ENCODE measurements around the gene AHCYL2.

The AHCYL2 gene

GRCh38 chr7:129354428-129355157 lies 129.8 kb downstream of the AHCYL2 start:
- Histone ChIP-seq H4K20me1 (ENCODE audit: insufficient read depth, low read length, poor library complexity, severe bottlenecking) (no peaks in the 10 kb centered on the region), H3K4me1 (ENCODE audit: insufficient read depth, low read length, poor library complexity, severe bottlenecking) (no peaks in the 10 kb centered on the region), H2AFZ (ENCODE audit: low read length) (no peak overlapping the region), H3K4me3 (ENCODE audit: low read length, poor library complexity, severe bottlenecking) (no peak overlapping the region), H3F3A (ENCODE audit: low read depth) (no peaks in the 10 kb centered on the region), H3K4me2 (ENCODE audit: low read depth, low read length, poor library complexity, severe bottlenecking) (no peak overlapping the region), H3K36me3 (ENCODE audit: insufficient read depth, low read length) (no peaks in the 10 kb centered on the region), H3K9ac (ENCODE audit: low read depth, low read length, poor library complexity, severe bottlenecking) (no peak overlapping the region), H3K9me3 (ENCODE audit: insufficient read depth, low read depth, low read length) (no peaks in the 10 kb centered on the region), H3K9me2 (replicated peaks; ENCODE audit: low read depth, low read length) (no peaks in the 10 kb centered on the region), H3K79me2 (ENCODE audit: insufficient read depth, low read length) (no peaks in the 10 kb centered on the region), H3K27me3 (ENCODE audit: insufficient read depth, low read length, poor library complexity, severe bottlenecking) (no peaks in the 10 kb centered on the region)
- no peak for TF ChIP-seq CTCF (conservative IDR thresholded peaks at IDR 0.05; ENCODE audit: low read length)
- TF ChIP-seq EZH2phosphoT487 (IDR thresholded peaks at IDR 0.05; ENCODE audit: borderline replicate concordance) = no peak

GRCh38 chr7:129356176-129356575 lies 131.3 kb downstream of the AHCYL2 start:
- Histone ChIP-seq H4K20me1 (ENCODE audit: insufficient read depth, low read length, poor library complexity, severe bottlenecking) (no peaks in the 10 kb centered on the region), H3K9ac (ENCODE audit: low read depth, low read length, poor library complexity, severe bottlenecking) (no peak overlapping the region), H3K9me3 (ENCODE audit: insufficient read depth, low read depth, low read length) (no peaks in the 10 kb centered on the region), H3K4me3 (ENCODE audit: low read length, poor library complexity, severe bottlenecking) (no peak overlapping the region), H3K36me3 (ENCODE audit: insufficient read depth, low read length) (no peaks in the 10 kb centered on the region), H3F3A (ENCODE audit: low read depth) (no peaks in the 10 kb centered on the region), H3K4me2 (ENCODE audit: low read depth, low read length, poor library complexity, severe bottlenecking) (no peak overlapping the region), H3K9me2 (replicated peaks; ENCODE audit: low read depth, low read length) (no peaks in the 10 kb centered on the region), H2AFZ (ENCODE audit: low read length) (no peak overlapping the region), H3K79me2 (ENCODE audit: insufficient read depth, low read length) (no peaks in the 10 kb centered on the region), H3K4me1 (ENCODE audit: insufficient read depth, low read length, poor library complexity, severe bottlenecking) (no peaks in the 10 kb centered on the region), H3K27me3 (ENCODE audit: insufficient read depth, low read length, poor library complexity, severe bottlenecking) (no peaks in the 10 kb centered on the region)
- TF ChIP-seq EZH2phosphoT487 (IDR thresholded peaks at IDR 0.05; ENCODE audit: borderline replicate concordance) (no peak), CTCF (conservative IDR thresholded peaks at IDR 0.05; ENCODE audit: low read length) (no peak)

- H3K4me3 ChIP-seq (ENCODE audit: low read length, poor library complexity, severe bottlenecking) = no peak overlapping the region
- H2AFZ ChIP-seq (ENCODE audit: low read length) = no peak overlapping the region
- H3K27me3 ChIP-seq (ENCODE audit: insufficient read depth, low read length, poor library complexity, severe bottlenecking) = no peaks in the 10 kb centered on the region
- no peaks in the 10 kb centered on the region for H3K79me2 ChIP-seq (ENCODE audit: insufficient read depth, low read length)
- H3F3A ChIP-seq (ENCODE audit: low read depth) = no peaks in the 10 kb centered on the region
- TF ChIP-seq EZH2phosphoT487 (IDR thresholded peaks at IDR 0.05; ENCODE audit: borderline replicate concordance) = no peak
- TF ChIP-seq CTCF (conservative IDR thresholded peaks at IDR 0.05; ENCODE audit: low read length) = no peak
- no peaks in the 10 kb centered on the region for H3K9me3 ChIP-seq (ENCODE audit: insufficient read depth, low read depth, low read length)
- H3K9me2 ChIP-seq (replicated peaks; ENCODE audit: low read depth, low read length) = no peaks in the 10 kb centered on the region
- no peaks in the 10 kb centered on the region for H3K4me1 ChIP-seq (ENCODE audit: insufficient read depth, low read length, poor library complexity, severe bottlenecking)
- H3K4me2 ChIP-seq (ENCODE audit: low read depth, low read length, poor library complexity, severe bottlenecking) = no peak overlapping the region
- H3K36me3 ChIP-seq (ENCODE audit: insufficient read depth, low read length) = no peaks in the 10 kb centered on the region
- H4K20me1 ChIP-seq (ENCODE audit: insufficient read depth, low read length, poor library complexity, severe bottlenecking) = no peaks in the 10 kb centered on the region
- H3K9ac ChIP-seq (ENCODE audit: low read depth, low read length, poor library complexity, severe bottlenecking) = no peak overlapping the region
These were observed 134.3 kb downstream of the AHCYL2 start for GRCh38 chr7:129359176-129359575.

Data from Loucy (cell line).